ENCODE measurements around the gene OR51A4.
"Not testable (repeated sequence)": the region's sequence is repeated elsewhere in the genome, so short reads cannot be mapped to it uniquely, and the experiment has no call there.

Gene OR51A4, protein sequence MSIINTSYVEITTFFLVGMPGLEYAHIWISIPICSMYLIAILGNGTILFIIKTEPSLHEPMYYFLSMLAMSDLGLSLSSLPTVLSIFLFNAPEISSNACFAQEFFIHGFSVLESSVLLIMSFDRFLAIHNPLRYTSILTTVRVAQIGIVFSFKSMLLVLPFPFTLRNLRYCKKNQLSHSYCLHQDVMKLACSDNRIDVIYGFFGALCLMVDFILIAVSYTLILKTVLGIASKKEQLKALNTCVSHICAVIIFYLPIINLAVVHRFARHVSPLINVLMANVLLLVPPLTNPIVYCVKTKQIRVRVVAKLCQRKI

DNA sequence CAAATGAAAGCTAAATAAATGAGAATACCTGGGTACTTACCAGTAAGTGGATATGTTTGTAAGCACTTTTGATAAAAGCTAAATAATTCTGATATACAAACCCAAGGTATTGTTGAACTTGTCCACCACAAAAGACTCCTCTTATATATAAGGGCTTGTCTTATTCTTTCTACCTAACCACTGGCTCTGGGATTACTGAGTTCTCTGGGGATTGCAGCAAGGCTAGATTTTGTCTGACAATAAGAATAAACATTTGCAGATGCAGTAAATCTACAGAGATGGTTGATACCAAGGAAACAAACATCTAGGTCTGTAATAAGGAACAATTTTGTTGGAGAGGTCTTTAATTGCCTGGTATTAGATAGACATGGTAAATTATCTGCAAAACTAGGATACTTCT, at the start of gene OR51A4:
OR51A4 (minus strand) TSS at position 101 of the 400 bp plus-strand sequence. CDS start 505 bp downstream, outside the sequence.
- DNase-seq = no peak

DNA sequence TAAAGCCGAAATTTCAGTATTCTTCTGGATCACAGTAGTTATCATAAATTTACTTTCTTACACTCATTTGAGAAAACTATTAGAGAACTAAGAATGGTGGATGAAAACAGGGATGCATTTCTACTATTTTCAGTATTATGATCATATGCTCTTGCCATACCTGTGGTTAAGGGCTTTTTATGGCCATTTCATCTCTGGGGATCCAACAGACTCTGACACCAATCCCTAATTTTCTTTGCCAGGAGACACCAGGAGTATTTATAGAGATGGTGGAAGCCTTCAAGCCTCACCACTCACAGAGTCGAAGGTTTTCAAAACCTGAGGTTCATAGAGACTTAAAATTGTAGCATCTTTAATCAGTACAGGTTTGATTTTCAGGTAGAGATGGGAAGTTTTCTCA, 47.1 kb upstream of the OR51A4 start, which contains the start of gene OR51L1:
OR51L1 (plus strand) TSS at position 301 of the 400 bp plus-strand sequence. CDS start 4,132 bp downstream, outside the sequence.
- DNase-seq = no peak

DNA sequence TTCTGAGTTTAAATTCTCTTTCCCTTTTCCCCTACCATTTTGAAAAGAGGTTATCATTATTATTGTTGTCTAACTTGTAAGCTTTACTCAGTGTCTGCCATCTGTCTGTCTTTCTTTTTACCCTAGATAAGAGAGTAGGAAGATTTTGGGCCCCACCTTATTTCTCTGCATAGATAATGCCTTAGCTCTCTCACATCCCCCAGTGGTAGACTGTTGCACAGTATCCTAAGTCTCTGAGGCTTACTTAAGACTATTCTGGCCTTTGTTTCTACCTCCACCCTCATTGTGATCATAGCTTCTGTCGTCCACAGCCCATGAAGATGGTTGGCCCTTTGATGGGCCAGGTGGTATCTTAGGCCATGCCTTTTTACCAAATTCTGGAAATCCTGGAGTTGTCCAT, 43.7 kb upstream of the OR51A4 start:
- no peak for DNase-seq

DNA sequence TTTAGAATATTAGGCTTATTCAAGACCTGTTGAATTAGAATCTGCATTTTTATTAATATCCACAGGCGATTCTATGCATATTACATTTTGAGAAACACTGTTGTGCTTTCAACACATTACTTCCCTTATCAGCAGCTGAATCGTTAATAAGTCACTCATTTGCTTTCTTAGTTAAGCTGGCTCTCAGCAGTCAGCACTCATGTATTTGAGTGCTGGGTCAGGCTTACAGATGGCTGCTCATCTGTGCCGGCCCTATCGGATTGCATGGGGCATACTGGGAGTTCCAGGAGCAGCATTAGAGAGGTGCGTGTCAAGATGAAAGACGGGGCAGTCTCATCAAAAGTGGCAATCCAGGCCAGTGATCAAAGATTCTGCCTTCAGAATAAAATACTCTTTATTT, 36.4 kb upstream of the OR51A4 start:
- no peak for DNase-seq

DNA sequence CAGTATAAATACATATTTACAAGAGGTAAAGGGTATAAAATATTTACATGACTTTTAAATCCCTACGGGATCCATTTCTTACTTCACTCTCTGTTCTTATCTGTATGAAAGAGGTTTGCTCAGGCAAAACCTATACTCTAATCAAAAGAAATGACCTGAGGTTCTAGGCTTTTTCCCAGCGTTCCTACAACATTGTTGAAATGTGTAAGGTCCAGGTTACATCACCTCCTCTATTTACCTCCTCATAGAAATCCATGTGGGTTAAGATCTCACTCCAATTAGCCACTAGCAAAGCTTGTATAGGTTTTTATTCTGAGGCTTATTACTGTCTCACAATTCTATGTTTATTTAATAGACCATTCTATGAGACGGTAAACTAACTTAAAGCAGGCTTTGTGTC, 35.3 kb upstream of the OR51A4 start:
- no peak for DNase-seq

DNA sequence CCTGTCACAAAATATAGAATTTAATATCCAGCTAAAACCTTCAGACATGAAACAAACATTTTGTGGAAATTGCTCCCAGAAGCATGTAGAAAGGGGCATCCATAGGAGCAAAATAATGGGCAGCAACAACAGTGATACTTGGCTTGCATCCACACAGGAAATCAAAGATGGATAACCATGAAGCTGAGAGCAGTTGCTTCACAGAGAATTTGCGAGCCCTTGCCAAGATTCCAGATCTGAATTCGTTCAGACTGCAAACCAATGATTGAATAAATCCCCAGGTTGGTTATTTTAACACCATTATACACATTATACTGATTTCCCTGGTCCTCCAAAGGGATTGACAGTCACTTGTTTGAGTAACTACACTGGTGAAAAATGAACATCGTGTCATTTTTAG, 31.6 kb upstream of the OR51A4 start:
- DNase-seq = no peak

DNA sequence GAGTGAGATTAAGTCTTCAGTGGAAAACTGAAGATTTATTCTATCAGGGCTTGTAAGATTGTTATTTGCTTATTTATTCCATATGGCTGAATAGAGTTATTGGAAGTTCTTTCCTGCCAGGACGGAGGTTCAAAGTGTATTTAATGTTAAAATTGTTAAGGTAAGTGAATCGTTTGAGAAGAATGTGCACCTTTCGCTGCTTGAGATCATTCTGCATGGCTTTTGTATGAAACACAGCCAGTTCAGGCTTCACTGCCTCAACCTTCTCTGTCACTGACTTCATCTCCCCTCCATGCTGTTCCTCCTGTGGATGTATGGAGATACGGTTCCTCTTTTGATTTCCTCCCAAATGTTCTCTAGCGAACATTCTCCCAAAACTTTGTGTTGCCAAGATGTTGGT, 28.0 kb upstream of the OR51A4 start:
- DNase-seq = no peak

DNA sequence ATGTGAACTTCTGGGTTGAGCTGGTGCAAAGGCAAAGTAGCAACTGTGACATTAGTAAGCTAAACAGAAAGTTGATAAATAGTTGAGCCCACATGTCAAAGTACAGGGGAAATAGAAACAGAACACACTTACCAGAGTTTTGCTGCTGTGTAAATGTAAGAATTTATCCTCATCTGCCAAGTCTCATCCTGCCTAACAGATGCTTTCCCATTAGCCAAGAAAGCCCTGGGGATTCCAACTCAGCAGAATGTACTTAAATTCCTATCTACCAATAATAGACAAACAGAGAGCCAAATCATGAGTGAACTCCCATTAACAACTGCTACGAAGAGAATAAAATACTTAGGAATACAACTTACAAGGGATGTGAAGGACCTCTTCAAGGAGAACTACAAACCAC, 15.4 kb upstream of the OR51A4 start:
- no peak for DNase-seq

DNA sequence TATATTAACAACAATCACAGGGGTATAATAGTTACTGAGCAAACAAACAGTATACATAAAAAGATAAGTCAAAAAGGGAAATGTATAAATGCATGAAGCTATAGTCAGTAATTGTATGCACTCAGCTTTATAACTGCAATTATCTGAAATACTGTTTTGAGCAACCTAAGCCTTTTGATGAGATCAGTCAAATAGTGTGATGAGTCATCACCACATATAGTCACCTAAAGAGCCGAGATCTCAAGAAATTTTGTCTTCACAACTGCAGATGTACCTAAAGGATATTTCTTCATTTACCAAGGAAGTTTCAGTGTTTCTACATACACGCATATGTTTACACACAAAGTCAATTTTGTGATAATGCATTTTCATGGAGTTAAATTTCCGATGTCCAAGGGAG, 13.5 kb upstream of the OR51A4 start:
- DNase-seq = no peak

DNA sequence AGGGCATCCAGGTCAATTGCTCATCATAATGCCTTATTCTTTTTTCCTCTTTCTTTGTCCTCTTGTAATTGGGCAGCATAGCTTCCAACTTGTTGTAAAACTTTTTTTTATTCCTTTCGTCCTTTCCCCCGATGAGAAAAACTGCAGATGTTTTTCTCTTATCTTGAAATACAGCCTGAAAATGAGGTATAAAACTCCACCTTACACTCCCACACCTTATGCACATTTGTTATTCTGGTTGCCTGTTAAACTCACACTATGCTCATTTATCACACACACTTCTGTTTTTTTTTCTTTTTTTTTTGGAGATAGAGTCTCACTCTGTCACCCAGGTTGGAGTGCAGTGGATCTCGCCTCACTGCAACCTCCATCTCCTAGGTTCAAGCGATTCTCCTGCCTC, 10.0 kb upstream of the OR51A4 start:
- no peak for DNase-seq

DNA sequence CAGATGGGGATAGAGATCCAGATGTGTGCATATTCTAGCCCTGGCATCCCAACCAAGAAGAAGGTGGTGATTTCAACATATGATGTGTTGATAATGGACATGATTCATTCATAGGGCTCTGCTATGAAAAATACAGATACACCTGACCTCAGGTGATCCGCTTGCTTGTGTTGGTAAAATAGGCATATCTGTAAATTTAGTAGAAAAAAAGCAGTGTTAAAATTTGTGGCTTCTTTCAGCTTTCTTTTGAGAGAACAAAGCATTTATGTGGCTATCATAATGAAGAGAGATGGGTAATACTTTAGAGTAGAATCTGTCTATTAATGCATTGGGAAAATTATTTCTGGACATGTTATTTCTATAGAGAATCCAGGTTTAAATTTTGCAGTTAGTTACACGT, 8.2 kb upstream of the OR51A4 start, which contains the start of gene OR51A2:
OR51A2 (minus strand) TSS at position 101 of the 400 bp plus-strand sequence; CDS start at position 101, 0 bp downstream.
- DNase-seq = not testable (repeated sequence)

DNA sequence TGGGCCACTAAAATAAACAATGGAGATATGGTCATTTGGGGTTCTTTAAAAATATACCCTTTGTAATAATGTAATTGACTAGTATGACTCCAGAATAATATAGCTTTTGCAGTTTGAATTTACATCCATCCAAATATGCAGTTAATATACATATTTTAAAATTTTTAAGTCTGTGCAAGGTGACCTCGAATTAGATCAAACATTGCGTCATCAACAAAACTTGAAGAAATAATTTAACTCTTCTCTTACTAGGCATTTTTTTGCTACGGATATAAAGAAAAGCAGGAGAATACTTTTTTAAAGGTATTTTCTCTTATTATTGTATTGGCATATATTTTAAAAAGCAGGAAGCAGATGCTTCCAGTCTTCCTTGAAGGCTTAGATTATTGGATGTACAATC, 10.7 kb downstream of the OR51A4 start:
- DNase-seq = no peak

DNA sequence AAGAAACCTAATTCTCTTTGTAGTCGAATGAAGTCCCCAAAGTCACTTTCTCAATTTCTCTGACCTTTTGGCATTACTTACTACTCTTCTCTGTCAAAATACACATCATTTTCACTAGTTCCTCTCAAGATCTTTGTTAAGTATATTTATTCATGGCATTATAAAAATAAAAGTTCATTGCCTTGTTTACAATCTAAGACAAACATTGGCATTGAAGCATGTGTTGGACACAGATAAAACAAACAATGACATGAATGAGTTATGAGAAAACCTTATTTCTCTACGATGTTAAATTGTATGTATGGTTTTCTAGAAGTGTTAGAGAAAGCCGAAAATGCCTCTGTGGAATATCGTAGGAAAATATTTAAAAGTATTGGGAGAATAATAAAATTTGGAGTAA, 14.7 kb downstream of the OR51A4 start:
- DNase-seq = no peak

DNA sequence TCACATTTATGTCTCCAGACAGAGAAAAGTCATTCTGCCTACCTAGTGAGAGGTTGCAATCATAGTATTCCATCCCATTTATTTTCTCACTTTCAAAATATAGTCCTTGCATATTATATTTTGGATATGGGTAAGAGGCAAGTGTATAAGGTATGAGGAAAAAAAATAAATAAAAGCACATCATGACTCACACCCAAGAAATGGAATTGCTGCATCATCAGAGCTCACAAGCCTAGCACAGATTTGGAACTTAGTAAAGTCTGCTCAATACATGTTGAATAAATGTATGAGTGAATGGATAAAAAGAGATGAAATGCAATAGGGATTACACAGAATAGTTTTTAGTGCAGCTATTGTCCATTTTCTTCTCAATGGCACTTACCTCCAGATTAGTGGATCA, 20.8 kb downstream of the OR51A4 start:
- no peak for DNase-seq

DNA sequence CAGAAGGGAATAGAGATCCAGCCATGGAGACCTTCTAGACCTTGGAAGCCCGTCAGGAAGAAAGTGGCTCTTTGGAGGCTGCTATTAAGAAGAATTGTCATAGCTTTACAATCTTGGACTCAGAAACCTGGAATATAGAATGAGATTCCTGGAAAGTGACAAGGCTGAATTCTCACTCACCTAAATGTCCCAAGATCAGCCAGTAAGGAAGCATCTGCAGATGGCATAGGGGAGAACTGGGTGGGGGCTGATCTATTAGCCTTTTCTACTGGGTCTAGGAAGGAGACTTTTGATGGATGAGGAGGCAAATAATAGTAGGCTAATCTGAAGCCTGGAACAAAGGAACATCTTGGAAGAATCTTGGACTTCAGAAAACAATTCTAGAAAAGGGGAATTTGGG, 23.2 kb downstream of the OR51A4 start, which contains the start of gene OR51G1:
OR51G1 (minus strand) TSS at position 101 of the 400 bp plus-strand sequence; CDS start at position 101, 0 bp downstream.
- DNase-seq = no peak

DNA sequence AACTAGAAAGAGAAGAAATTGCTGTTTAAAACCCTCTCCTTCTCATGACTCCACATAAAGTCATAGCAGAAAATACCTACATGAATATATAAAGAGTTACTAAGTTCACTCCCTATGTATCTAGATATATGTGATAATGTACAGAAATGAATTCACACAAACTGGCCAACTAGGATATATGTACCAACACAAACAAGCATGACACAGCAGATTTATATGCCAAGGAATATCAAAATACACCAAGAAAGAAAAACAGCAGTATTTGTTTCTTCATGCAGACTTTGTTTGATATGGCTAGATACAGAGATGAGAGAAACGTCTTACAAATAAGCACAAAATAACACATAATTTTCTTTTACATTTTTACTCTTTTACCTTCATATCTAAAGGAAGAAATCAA, 25.1 kb downstream of the OR51A4 start:
- DNase-seq = no peak

DNA sequence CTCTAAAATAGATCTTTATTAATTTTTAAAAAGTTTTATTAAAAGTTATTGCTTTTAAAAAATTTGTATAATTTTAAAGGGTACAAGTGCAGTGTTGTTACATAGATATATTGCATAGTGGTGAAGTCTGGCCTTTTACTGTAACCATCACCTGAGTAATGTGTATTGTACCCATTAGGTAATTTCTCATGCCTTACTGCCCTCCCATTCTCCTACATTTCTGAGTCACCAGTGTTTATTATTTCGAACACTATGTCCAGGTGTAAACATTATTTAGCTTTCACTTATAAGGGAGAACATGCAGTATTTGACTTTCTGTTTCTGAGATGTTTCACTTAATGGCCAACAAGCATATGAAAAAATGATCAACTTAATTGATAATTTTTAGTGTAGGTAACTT, 25.6 kb downstream of the OR51A4 start:
- DNase-seq = no peak

DNA sequence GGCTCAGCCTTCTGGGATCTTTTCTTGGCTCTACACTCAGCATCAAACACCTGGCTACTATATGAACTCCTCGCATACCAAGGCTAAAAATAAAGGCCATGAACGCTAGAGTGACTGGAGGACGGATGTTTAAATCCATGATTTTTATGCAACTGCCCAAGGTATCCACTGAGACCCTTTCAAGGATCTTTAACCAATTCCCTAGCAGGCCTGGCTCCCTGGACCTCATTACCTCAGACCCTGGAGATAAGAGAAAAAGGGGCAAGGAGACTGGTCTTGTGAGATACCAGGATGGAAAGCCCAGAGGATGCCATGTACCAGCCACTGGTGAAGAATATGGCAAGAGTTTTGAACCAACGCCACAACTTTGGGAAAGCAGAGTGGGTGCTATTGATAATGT, 28.2 kb downstream of the OR51A4 start, which contains the start of gene OR51G2:
OR51G2 (minus strand) TSS at position 101 of the 400 bp plus-strand sequence. CDS start 3,687 bp downstream, outside the sequence.
- DNase-seq = no peak

DNA sequence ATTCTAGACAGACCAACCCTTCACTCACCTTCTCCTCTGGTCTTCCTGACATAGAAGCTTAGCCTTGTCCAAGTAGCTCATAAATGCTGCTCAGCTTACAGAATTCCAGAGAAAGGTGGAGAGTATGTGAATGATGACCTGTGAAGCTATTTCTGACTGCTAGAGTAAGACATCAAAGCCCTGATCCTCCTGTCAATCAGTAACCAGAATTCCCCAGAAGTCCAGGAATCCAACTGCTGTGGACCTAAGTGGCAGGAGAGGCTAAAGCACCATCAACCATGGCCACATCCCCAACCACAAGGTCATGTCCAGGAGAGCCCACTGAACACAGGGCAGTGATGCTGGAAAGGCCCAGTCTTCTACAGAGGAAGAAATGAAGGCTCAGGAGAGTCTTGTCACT, 30.8 kb downstream of the OR51A4 start:
- DNase-seq = no peak

DNA sequence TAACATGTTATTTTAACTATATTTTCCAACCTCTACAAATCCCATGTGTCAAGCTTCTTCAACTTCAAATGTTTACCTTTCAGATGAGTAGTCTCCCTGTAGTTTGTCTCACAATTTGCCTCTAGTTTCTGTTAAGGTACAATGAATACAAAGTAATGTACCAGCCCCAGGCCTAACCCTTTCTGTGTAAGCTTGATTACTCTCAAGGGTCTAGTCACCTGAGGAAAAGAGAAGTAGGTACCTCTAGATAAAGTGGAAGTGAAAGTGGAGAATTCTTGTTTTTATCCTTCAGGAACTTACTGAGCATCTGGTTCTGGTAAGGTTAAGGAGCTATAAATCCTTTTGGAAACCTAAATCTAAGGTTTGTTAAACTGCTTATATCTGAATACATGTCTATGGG, 43.9 kb downstream of the OR51A4 start, which contains the start of gene OR51A7:
OR51A7 (plus strand) TSS at position 300 of the 400 bp plus-strand sequence. CDS start 3,587 bp downstream, outside the sequence.
- no peak for DNase-seq
